Raji (cell line): ENCODE results near the gene XDH.

Experiments
- POLR2A ChIP-seq: IDR thresholded peaks from 2 replicates; pipeline ENCODE4 v1.6.1; 2011; ENCODE audit warnings: low read depth, low read length, control low read depth; ENCODE audit not compliant: insufficient read depth

Gene XDH

GRCh38 chr2:31383471-31384153, 30.9 kb downstream of the XDH start:
- no peak for TF ChIP-seq POLR2A

GRCh38 chr2:31382452-31383120, 32.0 kb downstream of the XDH start:
- no peak for TF ChIP-seq POLR2A

DNA sequence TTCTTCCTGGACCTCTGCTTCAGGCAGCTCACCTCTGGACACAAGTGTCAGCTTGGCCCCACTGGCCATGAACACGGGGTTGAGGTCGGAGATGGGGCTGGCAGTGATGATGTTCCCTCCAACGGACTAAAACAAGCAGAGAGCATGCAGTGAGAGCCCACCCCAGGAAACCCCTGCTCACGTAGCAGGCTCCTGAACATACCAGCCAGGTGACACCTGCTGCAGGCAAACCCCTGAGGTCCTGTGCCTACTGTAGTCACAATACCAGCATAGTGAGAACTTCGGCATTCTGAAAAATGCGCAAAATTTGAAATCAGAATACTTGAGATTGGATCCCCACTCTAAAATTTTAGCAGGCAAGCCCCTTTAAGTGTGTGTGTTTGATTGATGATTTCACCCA, 32.9 kb downstream of the XDH start:
- TF ChIP-seq POLR2A: no peak

DNA sequence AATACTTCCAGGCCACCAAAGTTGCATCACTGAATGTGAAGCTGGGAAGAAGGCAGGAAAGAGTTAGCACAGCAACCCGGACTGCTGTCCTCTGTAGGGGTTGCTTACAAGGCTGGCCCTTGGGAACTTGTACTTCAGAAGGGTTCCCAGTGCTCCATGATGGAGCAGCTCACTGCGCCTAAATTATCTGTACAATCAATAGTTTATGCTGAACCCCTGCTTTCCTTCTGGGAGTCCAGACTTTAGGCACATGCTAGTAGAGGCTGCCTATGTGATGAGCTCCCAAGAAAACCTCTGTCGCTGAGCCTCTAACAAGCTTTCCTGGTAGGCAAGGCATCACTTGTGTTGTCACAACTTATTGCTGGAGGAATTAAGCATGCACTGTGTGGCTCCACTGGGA, 34.3 kb downstream of the XDH start:
- TF ChIP-seq POLR2A: no peak

- no peak for TF ChIP-seq POLR2A
Observed at GRCh38 chr2:31379747-31380146, 34.8 kb downstream of the XDH start.

DNA sequence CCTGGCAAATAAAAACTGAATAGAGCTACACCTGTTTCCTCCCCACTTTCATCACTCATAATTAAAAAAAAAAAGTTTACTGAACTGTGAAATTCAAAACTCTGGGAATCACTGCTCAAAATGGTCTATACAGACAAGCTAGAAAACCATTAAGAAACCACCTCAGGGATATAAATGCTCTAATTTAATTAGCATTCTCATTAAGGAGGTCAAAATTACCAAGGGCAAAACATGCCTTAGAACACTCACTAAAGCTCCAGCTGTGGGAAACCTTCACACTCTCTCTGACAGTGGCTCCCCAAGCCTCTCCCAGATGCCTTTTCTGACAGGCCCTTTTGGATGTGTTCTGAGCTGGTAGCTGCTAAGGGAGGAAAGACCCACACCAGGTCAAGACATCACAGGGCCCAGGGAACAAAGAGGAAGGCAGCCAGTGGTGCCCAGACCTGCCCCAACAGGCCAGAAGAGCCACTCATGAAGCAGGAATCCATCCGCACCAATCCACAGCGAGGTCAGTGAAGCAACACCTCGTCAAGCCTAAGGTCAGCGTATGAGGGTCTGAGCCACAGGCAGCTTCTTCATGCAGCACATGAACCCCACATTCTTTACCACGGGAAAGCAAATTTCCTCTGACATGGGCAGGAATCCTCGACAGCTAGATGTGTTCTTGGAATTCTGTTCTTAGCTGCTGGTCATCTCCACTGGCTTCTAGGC, 35.6 kb downstream of the XDH start:
- TF ChIP-seq POLR2A: no peak

- no peak for TF ChIP-seq POLR2A
Observed at GRCh38 chr2:31378389-31378788, 36.2 kb downstream of the XDH start.

DNA sequence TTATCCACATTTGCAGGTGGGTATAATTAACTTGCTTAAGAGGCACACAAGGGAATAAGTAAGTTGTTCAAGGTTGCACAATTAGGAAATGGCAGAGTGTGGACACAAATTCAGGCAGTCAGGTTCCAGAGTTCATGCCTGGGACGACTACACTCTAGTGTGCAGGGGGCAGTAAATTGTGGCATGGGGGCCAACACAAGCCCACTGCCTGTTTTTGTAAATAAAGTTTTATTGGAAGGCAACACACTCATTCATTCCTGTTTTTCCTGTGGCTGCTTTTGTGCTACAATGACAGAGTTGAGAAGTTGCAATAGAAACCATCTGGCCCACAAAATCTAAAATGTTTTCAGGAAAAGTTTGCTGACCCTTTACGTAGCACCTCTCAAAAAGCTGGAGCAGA, 41.4 kb downstream of the XDH start:
- no peak for TF ChIP-seq POLR2A

GRCh38 chr2:31372097-31372496, 42.4 kb downstream of the XDH start:
- no peak for TF ChIP-seq POLR2A

- TF ChIP-seq POLR2A: no peak
Observed at GRCh38 chr2:31371691-31372090, 42.9 kb downstream of the XDH start.

DNA sequence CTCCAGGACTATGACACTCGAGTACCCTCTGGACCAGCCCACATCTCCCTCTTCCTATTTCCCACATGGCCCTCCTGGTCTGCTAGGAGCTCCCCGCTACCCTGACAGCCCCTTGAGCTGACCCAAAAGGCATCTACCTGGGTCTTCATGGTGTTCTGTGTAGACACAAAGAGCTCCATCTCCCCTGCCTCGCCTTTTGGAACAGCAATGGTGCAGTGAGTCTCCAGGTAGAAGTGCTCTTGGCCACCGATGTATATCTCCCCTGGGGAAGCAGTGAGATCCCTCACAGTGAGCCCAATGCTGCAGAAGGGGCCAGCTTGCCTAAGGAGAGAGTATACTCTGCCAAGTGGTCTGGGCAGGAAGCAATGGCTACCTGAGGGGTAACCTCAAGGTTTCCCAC, 47.8 kb downstream of the XDH start:
- TF ChIP-seq POLR2A: no peak

- no peak for TF ChIP-seq POLR2A
Observed at GRCh38 chr2:31365834-31366505, 48.6 kb downstream of the XDH start.

DNA sequence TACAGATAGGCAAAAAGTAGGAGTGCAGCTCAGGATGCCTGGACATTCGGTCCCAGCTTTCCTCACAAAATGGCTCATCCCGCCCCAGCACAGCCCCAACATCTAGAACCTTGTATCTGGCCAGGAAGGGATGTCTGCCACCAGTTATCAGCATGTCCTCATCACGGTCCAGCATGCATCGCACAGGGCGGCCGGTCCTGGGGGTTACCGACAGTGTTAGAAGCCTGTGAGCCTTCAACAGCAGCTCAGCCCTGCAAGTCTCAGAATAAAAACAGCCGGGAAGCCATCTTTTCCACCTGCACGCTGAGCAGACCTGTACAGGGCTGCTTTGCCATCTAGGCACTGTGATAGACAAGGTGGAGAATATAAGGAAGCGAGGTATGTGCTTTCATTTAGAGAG, 49.2 kb downstream of the XDH start:
- TF ChIP-seq POLR2A: no peak

DNA sequence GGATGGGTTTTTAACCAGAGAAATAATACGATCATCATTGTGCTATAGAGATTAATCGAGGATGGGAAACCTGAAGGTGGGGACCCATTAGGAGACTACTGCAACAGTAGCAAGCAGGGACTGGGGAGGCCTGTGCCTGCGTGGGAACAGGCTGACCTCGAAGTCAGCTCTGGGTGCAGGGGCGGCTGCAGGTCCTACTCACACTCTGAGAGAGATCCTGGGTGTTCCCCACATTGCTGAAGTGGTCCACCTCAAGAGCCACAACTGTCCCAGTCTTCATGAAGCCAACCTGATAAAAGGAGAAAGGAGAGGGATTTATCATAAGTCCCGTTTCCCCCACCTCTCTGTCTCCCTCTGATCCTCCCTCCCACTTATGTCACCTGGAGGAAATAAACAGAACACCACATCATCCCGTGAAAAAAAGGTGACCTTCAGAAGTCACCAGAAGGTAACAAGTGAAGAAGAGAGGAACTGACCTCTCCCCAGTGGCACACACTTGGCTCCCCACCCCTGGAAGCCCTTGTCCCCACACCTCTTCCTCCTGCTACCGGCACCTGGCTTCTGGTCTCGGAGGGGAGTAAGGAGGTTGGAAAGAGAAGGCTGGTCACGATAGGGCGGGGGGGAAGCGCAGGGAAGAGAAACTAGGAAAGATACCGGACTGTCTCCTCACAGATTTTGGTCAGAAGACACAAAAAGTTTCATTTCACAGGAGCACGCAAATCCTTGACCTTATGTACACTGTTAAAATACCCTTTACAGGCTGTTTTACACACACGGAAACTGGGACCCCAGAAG, 50.4 kb downstream of the XDH start:
- TF ChIP-seq POLR2A: no peak

DNA sequence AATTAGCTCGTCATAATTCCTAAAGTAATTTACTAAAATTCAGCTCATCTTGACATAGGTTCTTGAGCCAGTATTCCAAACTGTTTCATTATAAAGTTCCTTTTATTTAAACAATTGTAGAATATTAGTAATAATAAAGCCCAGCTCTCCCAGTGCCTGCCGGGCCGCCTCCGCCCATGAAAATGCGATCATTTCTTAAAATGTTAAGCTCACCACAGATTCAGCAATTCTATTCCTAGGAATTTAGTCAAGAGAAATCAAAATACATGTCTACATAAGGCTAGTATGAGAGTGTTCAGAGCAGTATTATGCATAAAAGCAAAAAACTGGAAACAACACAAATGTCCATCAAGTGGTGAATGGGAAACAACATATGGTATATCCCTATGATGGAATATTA, 52.0 kb downstream of the XDH start:
- TF ChIP-seq POLR2A: no peak

GRCh38 chr2:31359229-31359628, 55.3 kb downstream of the XDH start:
- no peak for TF ChIP-seq POLR2A

GRCh38 chr2:31354837-31355236, 59.7 kb downstream of the XDH start:
- TF ChIP-seq POLR2A: no peak
